GM18519 (cell line): ENCODE measurements around the gene CD200R1L.

Experiments used
- ATAC-seq: cut with Tn5 transposase; IDR thresholded peaks from one replicate; pipeline ENCODE4 v1.9.1; 2021; ENCODE audit warnings: mild to moderate bottlenecking, moderate library complexity; ENCODE audit not compliant: unreplicated experiment, low FRiP score

The CD200R1L gene

GRCh38 chr3:112793326-112794081, 53.2 kb downstream of the CD200R1L start:
- no peak for ATAC-seq

DNA sequence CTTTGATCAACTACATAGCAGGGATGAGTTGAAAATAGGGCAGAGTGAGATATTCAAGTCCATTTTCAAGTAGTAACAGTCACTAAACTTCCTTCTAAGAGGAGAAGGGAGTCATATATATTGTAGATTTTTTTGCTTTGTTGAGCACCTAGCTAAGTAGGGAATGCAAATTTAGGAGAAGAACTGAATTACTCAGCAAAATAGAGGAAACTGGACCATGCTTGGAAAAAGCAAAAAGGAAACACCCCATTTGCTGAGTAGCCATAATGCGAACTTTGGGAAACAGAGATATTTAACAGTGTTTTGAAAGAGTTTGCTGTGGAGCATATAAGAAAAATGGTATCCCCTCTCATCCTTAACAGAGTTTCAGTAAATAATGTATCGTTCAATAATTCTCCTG, 54.9 kb downstream of the CD200R1L start:
- no peak for ATAC-seq

DNA sequence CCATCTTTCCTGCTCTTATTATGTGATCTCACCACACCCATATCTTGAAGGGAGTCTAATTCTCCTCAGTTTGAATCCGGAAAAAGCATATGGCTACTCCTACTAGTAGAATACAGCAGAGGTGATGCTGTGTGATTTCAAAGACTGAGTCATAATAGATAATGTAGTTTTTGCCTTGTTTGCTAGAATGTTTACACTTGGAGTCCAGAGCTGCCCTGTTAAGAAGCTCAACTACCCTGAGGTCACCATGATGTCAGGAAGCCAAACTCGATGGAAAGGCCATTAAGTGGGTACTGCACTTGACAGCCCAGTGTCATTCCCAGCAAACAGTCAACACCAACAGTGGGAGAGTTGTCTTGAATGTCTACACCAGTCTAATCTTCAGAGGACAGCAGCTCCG, 56.9 kb downstream of the CD200R1L start:
- ATAC-seq, result no peak

GRCh38 chr3:112786881-112787579, 59.6 kb downstream of the CD200R1L start:
- ATAC-seq, result no peak

- no peak for ATAC-seq
These were observed 60.6 kb downstream of the CD200R1L start for GRCh38 chr3:112786002-112786590.

- ATAC-seq, result no peak
These were observed 61.2 kb downstream of the CD200R1L start for GRCh38 chr3:112785321-112786001.

DNA sequence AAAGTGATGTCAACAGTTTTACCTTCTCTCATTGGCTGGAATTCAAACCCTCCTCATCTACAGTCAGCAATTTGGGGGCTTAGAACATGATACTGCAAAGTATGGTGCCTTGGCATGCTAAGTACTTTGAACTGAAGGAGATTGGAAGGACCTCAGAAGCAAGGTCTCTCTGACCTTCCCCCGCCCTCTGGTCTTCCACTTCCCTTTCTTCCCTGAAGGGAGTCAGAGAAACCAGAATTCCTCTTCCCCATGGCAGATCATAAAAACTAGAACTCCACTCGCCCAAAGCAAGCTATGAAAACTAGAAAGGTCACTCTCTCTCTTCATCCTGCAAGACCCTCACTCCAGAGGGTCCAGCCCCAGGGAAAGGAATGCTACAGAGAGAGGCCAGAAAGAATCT, 64.2 kb downstream of the CD200R1L start:
- no peak for ATAC-seq

GRCh38 chr3:112781599-112781998, 65.1 kb downstream of the CD200R1L start:
- ATAC-seq, result no peak

GRCh38 chr3:112779558-112780480, 66.8 kb downstream of the CD200R1L start:
- ATAC-seq, result no peak

DNA sequence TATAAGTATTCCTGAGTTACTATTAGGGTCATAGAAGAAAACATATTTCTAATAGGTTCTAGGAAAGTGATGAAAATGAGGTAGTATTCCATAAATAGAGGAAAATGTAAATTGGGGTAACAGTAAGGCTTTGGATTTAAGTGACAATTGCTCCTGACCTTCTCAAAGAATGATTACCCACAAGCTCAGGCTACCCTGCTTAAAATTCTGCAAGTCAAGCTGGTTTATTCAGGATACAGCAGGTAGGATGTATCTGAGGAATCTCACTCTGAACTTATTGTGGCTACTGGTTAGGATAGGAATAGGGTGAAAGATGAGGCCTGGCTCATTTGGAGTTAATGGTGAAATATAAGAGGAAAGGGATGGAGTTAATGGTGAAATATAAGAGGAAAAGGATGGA, 67.7 kb downstream of the CD200R1L start:
- no peak for ATAC-seq

- no peak for ATAC-seq
These were observed 68.2 kb downstream of the CD200R1L start for GRCh38 chr3:112778353-112778948.

GRCh38 chr3:112777811-112778210, 68.9 kb downstream of the CD200R1L start:
- ATAC-seq, result no peak

GRCh38 chr3:112776836-112777235, 69.8 kb downstream of the CD200R1L start:
- ATAC-seq, result no peak

- ATAC-seq, result no peak
These were observed 70.7 kb downstream of the CD200R1L start for GRCh38 chr3:112776000-112776399.

GRCh38 chr3:112775011-112775742, 71.5 kb downstream of the CD200R1L start:
- ATAC-seq, result no peak

- no peak for ATAC-seq
These were observed 72.3 kb downstream of the CD200R1L start for GRCh38 chr3:112774293-112774926.

DNA sequence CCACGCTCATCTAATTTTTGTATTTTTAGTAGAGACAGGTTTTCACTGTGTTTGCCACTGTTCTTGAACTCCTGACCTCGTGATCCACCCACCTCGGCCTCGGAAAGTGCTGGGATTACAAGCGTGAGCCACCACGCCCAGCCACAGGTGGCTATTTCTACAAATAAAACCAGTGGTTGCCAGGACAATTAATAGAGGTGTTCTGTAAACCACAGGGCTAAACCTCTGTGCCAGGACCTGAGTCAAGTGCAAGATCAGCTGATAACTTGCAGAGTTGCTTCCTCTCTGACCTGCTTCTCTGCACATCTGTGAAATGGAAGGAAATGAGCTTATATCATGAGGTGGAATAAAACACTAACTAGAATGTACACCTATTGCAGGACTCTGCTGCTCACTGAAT, 72.8 kb downstream of the CD200R1L start:
- no peak for ATAC-seq

- no peak for ATAC-seq
These were observed 75.7 kb downstream of the CD200R1L start for GRCh38 chr3:112770951-112771350.
